GM12865 (cell line): Measurements from ENCODE around the gene PDGFA.

Experiments
- DNase-seq: peaks from one replicate; pipeline ENCODE4 v3.0.0; 2010; ENCODE audit warnings: low read depth
- H3K4me3 ChIP-seq: 2 replicates; pipeline ENCODE4 v1.5.1; 2011; ENCODE audit warnings: mild to moderate bottlenecking, low read depth, low read length, control low read depth
- TF ChIP-seq, protein P1 (sequence below): IDR thresholded peaks from 2 replicates; pipeline ENCODE4 v1.5.1; 2011; ENCODE audit warnings: low read length, control low read depth, low read depth, inconsistent platforms; ENCODE audit not compliant: insufficient read depth; ENCODE audit errors: missing control alignments

Gene PDGFA

DNA sequence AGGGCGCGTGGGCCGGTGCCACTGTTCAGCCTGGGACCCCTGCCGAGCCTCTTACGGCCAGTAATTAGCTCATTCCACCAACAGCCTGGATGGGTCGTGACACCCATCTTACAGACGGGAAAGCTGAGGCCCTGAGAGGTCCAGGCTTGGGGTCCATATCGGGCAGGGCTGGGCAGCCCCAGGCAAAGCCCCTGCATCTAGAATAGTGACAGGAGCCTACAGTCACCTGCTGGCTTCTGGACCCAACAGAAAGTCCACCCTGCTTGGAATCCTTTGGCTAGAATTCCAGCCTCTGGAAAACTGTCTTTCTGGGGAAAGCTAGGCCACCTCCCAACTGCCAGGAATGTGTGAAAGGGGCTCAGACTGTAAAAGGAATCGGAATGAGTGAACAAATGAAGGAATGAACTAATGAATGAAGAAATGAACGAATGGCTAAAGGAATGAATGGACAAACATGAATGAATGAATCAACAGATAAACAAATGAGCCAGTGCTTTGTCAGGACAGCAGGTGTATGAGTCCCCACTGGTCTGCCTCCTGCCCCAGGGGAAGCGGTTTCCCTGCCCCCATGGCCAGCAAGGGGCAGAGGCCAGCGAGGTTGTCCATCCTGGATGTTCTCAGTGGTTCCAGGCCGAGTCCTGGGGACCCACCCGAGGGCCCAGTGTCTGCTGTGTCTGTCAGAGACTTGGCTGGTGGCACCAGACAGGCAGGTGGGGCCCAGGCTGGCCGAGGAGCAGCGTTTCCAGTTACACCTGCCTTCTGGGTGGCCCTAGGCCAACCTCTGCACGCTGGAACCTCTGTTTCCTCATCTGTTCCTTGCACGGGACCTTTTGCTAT lies 24.1 kb upstream of the PDGFA start:
- TF ChIP-seq, protein P1, sequence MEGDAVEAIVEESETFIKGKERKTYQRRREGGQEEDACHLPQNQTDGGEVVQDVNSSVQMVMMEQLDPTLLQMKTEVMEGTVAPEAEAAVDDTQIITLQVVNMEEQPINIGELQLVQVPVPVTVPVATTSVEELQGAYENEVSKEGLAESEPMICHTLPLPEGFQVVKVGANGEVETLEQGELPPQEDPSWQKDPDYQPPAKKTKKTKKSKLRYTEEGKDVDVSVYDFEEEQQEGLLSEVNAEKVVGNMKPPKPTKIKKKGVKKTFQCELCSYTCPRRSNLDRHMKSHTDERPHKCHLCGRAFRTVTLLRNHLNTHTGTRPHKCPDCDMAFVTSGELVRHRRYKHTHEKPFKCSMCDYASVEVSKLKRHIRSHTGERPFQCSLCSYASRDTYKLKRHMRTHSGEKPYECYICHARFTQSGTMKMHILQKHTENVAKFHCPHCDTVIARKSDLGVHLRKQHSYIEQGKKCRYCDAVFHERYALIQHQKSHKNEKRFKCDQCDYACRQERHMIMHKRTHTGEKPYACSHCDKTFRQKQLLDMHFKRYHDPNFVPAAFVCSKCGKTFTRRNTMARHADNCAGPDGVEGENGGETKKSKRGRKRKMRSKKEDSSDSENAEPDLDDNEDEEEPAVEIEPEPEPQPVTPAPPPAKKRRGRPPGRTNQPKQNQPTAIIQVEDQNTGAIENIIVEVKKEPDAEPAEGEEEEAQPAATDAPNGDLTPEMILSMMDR, result no peak
- no peak overlapping the region for H3K4me3 ChIP-seq
- no peak for DNase-seq

- no peak for DNase-seq
- no peak overlapping the region for H3K4me3 ChIP-seq
- TF ChIP-seq, protein P1, result no peak
These were observed 23.3 kb upstream of the PDGFA start for GRCh38 chr7:542713-543500.

DNA sequence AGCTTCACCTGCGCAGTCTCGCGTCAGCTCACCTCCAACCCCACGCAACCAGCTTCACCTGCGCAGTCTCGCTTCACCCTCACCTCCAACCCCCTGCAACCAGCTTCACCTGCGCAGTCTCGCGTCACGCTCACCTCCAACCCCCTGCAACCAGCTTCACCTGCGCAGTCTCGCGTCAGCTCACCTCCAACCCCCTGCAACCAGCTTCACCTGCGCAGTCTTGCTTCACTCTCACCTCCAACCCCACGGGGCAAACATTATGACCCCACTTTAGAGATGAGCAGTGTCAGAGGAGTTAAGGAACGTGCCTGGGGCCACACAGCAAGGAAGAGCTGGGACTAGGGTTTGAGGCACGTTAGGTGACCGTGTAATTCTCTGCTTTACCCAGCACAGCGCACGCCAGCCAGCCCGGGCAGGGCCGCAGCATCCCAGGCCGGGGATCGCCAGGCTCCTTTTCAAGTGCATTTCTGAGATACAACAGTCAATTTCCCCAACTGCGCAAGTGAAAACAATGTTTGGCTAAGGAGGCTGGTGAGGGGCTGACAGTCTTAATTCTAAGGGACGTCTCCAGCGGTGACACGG lies 22.6 kb upstream of the PDGFA start:
- TF ChIP-seq, protein P1, result no peak
- DNase-seq, result no peak
- H3K4me3 ChIP-seq, result no peak overlapping the region

DNA sequence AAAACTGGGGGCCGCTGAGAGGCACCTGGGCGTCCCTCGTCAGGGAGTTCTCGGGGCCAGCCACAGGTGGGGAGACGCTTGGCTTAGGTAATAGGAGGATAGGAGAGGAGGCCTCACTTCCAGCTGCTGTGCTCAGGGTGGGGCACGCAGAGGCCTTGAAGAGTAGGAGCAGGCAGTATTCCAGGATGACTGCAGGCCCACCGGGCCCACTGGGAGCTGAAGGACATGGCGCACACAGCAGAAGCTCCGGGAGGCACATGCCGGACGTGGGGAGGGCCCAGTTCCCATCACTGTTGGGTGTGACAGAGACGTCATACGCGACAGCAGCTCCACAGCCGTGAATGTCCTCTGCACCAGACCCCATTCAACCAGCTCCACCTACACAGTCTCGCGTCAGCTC lies 22.0 kb upstream of the PDGFA start:
- no peak overlapping the region for H3K4me3 ChIP-seq
- DNase-seq, result no peak
- TF ChIP-seq, protein P1, result no peak

- TF ChIP-seq, protein P1, result no peak
- H3K4me3 ChIP-seq, result no peak overlapping the region
- DNase-seq, result no peak
These were observed 21.4 kb upstream of the PDGFA start for GRCh38 chr7:540997-541396.

DNA sequence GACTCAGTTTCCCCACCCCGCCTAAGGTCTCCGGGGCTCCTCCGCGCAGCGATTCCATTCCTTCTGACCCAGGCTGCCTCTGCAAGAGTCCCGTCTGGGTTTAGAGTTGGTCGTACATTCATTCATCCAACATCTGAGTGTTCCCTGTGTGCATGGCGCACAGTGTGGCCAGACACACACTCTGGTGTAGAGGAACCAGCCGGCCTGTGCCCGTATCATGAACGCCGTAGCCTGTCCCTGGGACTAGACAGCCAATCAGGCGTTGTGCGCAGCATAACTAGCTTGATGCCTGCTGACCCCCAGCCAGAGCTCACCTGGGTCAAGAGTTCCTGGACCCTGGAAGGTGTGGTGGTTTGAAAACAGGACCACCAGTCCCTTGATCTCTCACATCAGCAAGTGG lies 20.9 kb upstream of the PDGFA start:
- TF ChIP-seq, protein P1, result no peak
- H3K4me3 ChIP-seq, result no peak overlapping the region
- no peak for DNase-seq
